ENCODE measurements around the gene NKX1-1. TPM values are rescaled to one million over a fixed set of nuclear protein-coding genes. Genes with fewer than 3 reads are reported as not detected.

NKX1-1 gene
- total and polyA plus RNA-seq, 2 of the 8 experiments (the other 6 are each of a cell fraction or from before 2014, with no cell fraction given), result not detected

- Histone ChIP-seq H3K4ac (replicated peaks; ENCODE audit: insufficient read length, low read depth, low read length) (no peak overlapping the region), H3K4me2 (ENCODE audit: insufficient read depth in 1 of 2, low read depth in 2 of 2, low read length in 2 of 2) (peak overlapping the region; percentile 56 to 65), H3K9ac (replicated peaks in 1 of 4; ENCODE audit: extremely low read depth in 1 of 4, low read depth in 3 of 4, low read length in 3 of 4) (no peak overlapping the region), H3K4me3 (ENCODE audit: extremely low read depth in 1 of 4, insufficient read depth in 2 of 4, low read depth in 3 of 4, low read length in 4 of 4) (peak overlapping the region; percentile 25 to 65 (median 34)), H2BK12ac (ENCODE audit: low read depth, low read length) (no peak overlapping the region), H3K36me3 (ENCODE audit: control insufficient read depth in 2 of 4, insufficient read depth in 4 of 4, low read length in 3 of 4) (peaks cover 0 to 26% (median 0%) of the 10 kb centered on the region in 4 experiments; a peak in 1 of 8 replicates), H3K79me2 (ENCODE audit: control insufficient read depth in 1 of 2, insufficient read depth in 2 of 2, low read length in 2 of 2) (no peaks in the 10 kb centered on the region), H3K14ac (ENCODE audit: insufficient read length) (no peak overlapping the region), H4K20me1 (replicated peaks in 1 of 2; ENCODE audit: control insufficient read depth in 1 of 2, insufficient read depth in 2 of 2, low read length in 2 of 2) (peaks cover 11 to 32% of the 10 kb centered on the region in 2 experiments), H2BK15ac (ENCODE audit: low read length) (no peak overlapping the region), H3K23ac (ENCODE audit: insufficient read length) (no peak overlapping the region), H2BK5ac (ENCODE audit: low read depth, low read length) (no peak overlapping the region), H2AK5ac (ENCODE audit: low read depth, low read length) (no peak overlapping the region), H3K4me1 (replicated peaks in 1 of 4; ENCODE audit: control insufficient read depth in 3 of 4, insufficient read depth in 4 of 4, low read length in 3 of 4) (peaks cover 0 to 24% (median 5%) of the 10 kb centered on the region in 4 experiments; a peak in 5 of 7 replicates), H4K91ac (replicated peaks; ENCODE audit: insufficient read length, low read length) (no peak overlapping the region), H4K5ac (ENCODE audit: insufficient read length, low read depth, low read length) (no peak overlapping the region), H3K56ac (replicated peaks; ENCODE audit: insufficient read length, low read depth, low read length) (no peak overlapping the region), H2BK120ac (replicated peaks; ENCODE audit: low read depth, low read length) (no peak overlapping the region), H3K23me2 (ENCODE audit: low read depth, low read length) (peaks cover 2% of the 10 kb centered on the region; the same call in 1 of the 2 replicates), H3K18ac (ENCODE audit: extremely low read depth, low read length) (no peak overlapping the region), H3K79me1 (ENCODE audit: low read depth, low read length) (no peaks in the 10 kb centered on the region), H2BK20ac (ENCODE audit: low read length) (no peak overlapping the region), H3K27me3 (replicated peaks in 1 of 4; ENCODE audit: control insufficient read depth in 3 of 4, extremely low read depth in 1 of 4, insufficient read depth in 3 of 4, low read length in 3 of 4) (peaks cover 68 to 97% (median 96%) of the 10 kb centered on the region in 4 experiments), H2AFZ (ENCODE audit: low read length) (no peak overlapping the region), H4K8ac (ENCODE audit: extremely low read depth, insufficient read depth, low read length) (no peak overlapping the region), H3K9me3 (ENCODE audit: insufficient read depth in 2 of 2, low read depth in 1 of 2, low read length in 1 of 2) (no peaks in the 10 kb centered on the region; a peak in 1 of 4 replicates), H3K27ac (ENCODE audit: low read depth, low read length) (no peak overlapping the region)
- FAIRE-seq, result no peak
- WGBS, 2 experiments (ENCODE audit: extremely low coverage in 1 of 2, insufficient coverage in 1 of 2, insufficient read length in 1 of 2, insufficient replicate concordance in 2 of 2, low coverage in 1 of 2, low lambda C conversion rate in 2 of 2, missing lambda C conversion rate in 1 of 2), result 11% methylated on average over 24 of the region's 53 CpGs; no CpG with 5 or more reads in 1 of the 2 experiments
- DNase-seq (ENCODE audit: low read depth in 1 of 2, low spot score in 2 of 2), result no peak
- POLR2A ChIA-PET (ENCODE audit: partially characterized antibody), result interaction anchor here (1.2 kb wide), 1 partner anchor 624 kb away, joined by 3 read pairs; no protein-coding TSS in a partner anchor
- CTCF ChIA-PET (ENCODE audit: partially characterized antibody), result interaction anchor here (1.2 to 1.5 kb wide), 3 partner anchors 103 to 222 kb away, joined by 3 to 5 read pairs (median 4); no protein-coding TSS in a partner anchor
- TF ChIP-seq YY1 (IDR thresholded peaks at IDR 0.05; ENCODE audit: low read depth, low read length) (no peak), JUND (IDR thresholded peaks at IDR 0.05; ENCODE audit: low read length) (no peak), NANOG (IDR thresholded peaks at IDR 0.05; ENCODE audit: insufficient read depth, low read depth, low read length, poor library complexity, severe bottlenecking) (no peak), SUZ12 (IDR thresholded peaks at IDR 0.05; ENCODE audit: low read length) (no peak; the same call in 1 of the 2 replicates), KDM1A (IDR thresholded peaks at IDR 0.05; ENCODE audit: borderline replicate concordance, low read length) (no peak), SAP30 (IDR thresholded peaks at IDR 0.05; ENCODE audit: insufficient read depth, insufficient replicate concordance, low read length) (no peak), BACH1 (IDR thresholded peaks at IDR 0.05; ENCODE audit: low read length) (no peak)
- TF ChIP-seq, protein P1, sequence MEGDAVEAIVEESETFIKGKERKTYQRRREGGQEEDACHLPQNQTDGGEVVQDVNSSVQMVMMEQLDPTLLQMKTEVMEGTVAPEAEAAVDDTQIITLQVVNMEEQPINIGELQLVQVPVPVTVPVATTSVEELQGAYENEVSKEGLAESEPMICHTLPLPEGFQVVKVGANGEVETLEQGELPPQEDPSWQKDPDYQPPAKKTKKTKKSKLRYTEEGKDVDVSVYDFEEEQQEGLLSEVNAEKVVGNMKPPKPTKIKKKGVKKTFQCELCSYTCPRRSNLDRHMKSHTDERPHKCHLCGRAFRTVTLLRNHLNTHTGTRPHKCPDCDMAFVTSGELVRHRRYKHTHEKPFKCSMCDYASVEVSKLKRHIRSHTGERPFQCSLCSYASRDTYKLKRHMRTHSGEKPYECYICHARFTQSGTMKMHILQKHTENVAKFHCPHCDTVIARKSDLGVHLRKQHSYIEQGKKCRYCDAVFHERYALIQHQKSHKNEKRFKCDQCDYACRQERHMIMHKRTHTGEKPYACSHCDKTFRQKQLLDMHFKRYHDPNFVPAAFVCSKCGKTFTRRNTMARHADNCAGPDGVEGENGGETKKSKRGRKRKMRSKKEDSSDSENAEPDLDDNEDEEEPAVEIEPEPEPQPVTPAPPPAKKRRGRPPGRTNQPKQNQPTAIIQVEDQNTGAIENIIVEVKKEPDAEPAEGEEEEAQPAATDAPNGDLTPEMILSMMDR (IDR thresholded peaks at IDR 0.05; ENCODE audit: control extremely low read depth in 1 of 3, insufficient read depth in 1 of 3, low read depth in 1 of 3, low read length in 3 of 3), result no peak
- TF ChIP-seq, protein P2, sequence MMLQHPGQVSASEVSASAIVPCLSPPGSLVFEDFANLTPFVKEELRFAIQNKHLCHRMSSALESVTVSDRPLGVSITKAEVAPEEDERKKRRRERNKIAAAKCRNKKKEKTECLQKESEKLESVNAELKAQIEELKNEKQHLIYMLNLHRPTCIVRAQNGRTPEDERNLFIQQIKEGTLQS (IDR thresholded peaks at IDR 0.05; ENCODE audit: insufficient read depth, low read depth, low read length), result no peak
Observed at GRCh38 chr4:1407657-1408333, 1.6 kb upstream of the NKX1-1 start.

Data from H1 (cell line).